Activated T-cell treated with anti-CD3 and anti-CD28 coated beads, Interleukin-2, amount 50 U/mL, for 24 hours (primary cell): Measurements from ENCODE around the gene EXOSC6.
"Not testable (repeated sequence)": the region's sequence is repeated elsewhere in the genome, so short reads cannot be mapped to it uniquely, and the experiment has no call there.

Experiments used
- DNase-seq: peaks from one replicate; pipeline ENCODE4 v3.0.0-alpha.2; 2020
- H3K27ac Mint-ChIP-seq: 2 replicates; pipeline ENCODE4 v1.8.0; 2020; ENCODE audit warnings: mild to moderate bottlenecking, mixed read lengths
- H3K27me3 Mint-ChIP-seq: 2 replicates; pipeline ENCODE4 v1.8.0; 2020; ENCODE audit warnings: mixed read lengths
- H3K36me3 Mint-ChIP-seq: 2 replicates; pipeline ENCODE4 v1.8.0; 2020; ENCODE audit warnings: low read depth, mixed read lengths
- H3K4me1 Mint-ChIP-seq: 2 replicates; pipeline ENCODE4 v1.8.0; 2020; ENCODE audit warnings: low read depth, mixed read lengths
- H3K4me3 Mint-ChIP-seq: 2 replicates; pipeline ENCODE4 v1.8.0; 2020; ENCODE audit warnings: mild to moderate bottlenecking, moderate library complexity, mixed read lengths
- H3K9me3 Mint-ChIP-seq: 2 replicates; pipeline ENCODE4 v1.8.0; 2020; ENCODE audit warnings: mixed read lengths

The EXOSC6 gene

GRCh38 chr16:70267922-70268321 is 16.2 kb upstream of the EXOSC6 start:
- not testable (repeated sequence) for DNase-seq, H3K27ac Mint-ChIP-seq, H3K9me3 Mint-ChIP-seq, H3K27me3 Mint-ChIP-seq, H3K4me1 Mint-ChIP-seq, H3K4me3 Mint-ChIP-seq
- peaks cover 92% of the 10 kb centered on the region for H3K36me3 Mint-ChIP-seq

GRCh38 chr16:70267516-70267915 is 15.8 kb upstream of the EXOSC6 start:
- Mint-ChIP-seq H3K4me3 (no peak overlapping the region), H3K27me3 (no peaks in the 10 kb centered on the region), H3K9me3 (no peaks in the 10 kb centered on the region), H3K36me3 (peaks cover 90% of the 10 kb centered on the region), H3K4me1 (no peaks in the 10 kb centered on the region), H3K27ac (no peak overlapping the region)
- DNase-seq: no peak

- H3K4me1 Mint-ChIP-seq, H3K9me3 Mint-ChIP-seq, H3K27me3 Mint-ChIP-seq, H3K4me3 Mint-ChIP-seq, H3K27ac Mint-ChIP-seq: not testable (repeated sequence)
- peak; percentile 7 for DNase-seq
- H3K36me3 Mint-ChIP-seq: peaks cover 93% of the 10 kb centered on the region
These were observed 8.2 kb upstream of the EXOSC6 start for GRCh38 chr16:70259903-70260302.

GRCh38 chr16:70258946-70259345 is 7.2 kb upstream of the EXOSC6 start:
- Mint-ChIP-seq H3K4me3 (no peak overlapping the region), H3K9me3 (no peaks in the 10 kb centered on the region), H3K27ac (peak overlapping the region; percentile 37), H3K4me1 (no peaks in the 10 kb centered on the region), H3K27me3 (no peaks in the 10 kb centered on the region), H3K36me3 (peaks cover 94% of the 10 kb centered on the region)
- DNase-seq: peak; percentile 1

- Mint-ChIP-seq H3K4me3 (no peak overlapping the region), H3K27ac (peak overlapping the region; percentile 40), H3K36me3 (peaks cover 93% of the 10 kb centered on the region), H3K27me3 (no peaks in the 10 kb centered on the region), H3K4me1 (no peaks in the 10 kb centered on the region), H3K9me3 (no peaks in the 10 kb centered on the region)
- peak; percentile 27 for DNase-seq
These were observed 6.3 kb upstream of the EXOSC6 start for GRCh38 chr16:70258065-70258464.

DNA sequence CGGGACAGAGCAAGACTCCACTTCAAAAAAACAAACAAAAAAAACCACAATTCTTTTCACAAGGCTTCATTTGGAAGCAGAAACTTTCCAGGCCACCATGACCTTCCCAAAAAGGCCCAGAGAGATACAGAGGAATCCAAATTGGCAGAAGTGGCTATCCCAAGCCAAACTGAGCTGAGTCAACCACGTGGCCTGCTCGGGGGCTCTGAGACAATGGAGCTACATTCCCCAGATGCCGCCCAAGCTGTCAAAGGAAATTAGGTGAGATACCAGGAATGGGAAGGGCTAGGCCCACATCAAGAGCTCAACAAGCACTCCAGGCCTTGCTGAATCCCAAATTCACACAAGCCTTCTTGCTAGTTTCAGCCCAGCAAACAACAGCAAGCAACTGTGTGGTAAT is 5.7 kb upstream of the EXOSC6 start:
- peaks cover under 1% of the 10 kb centered on the region for H3K4me1 Mint-ChIP-seq
- no peak overlapping the region for H3K27ac Mint-ChIP-seq
- H3K9me3 Mint-ChIP-seq: no peaks in the 10 kb centered on the region
- no peaks in the 10 kb centered on the region for H3K27me3 Mint-ChIP-seq
- peaks cover 94% of the 10 kb centered on the region for H3K36me3 Mint-ChIP-seq
- peak; percentile 13 for DNase-seq
- H3K4me3 Mint-ChIP-seq: no peak overlapping the region

GRCh38 chr16:70255574-70255973 is 3.8 kb upstream of the EXOSC6 start:
- Mint-ChIP-seq H3K27me3 (no peaks in the 10 kb centered on the region), H3K36me3 (peaks cover 90% of the 10 kb centered on the region), H3K9me3 (no peaks in the 10 kb centered on the region), H3K4me3 (no peak overlapping the region), H3K27ac (peak overlapping the region; percentile 53), H3K4me1 (peaks cover 5% of the 10 kb centered on the region)
- DNase-seq: no peak

DNA sequence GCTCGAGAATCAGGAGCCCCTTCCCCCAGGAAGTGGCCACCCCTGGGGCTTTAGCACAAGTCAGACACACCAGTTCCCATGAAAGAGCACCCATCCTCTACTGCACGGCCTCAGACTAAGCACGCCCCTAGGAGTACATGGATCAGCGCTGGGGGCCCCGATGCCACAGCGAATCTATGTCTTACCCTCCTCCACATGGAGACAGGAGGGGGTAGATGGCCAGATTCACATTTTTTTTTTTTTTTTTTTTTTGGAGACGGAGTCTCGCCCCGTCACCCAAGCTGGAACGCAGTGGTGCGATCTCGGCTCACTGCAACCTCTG is 3.2 kb upstream of the EXOSC6 start:
- no peak for DNase-seq
- H3K27me3 Mint-ChIP-seq: no peaks in the 10 kb centered on the region
- no peaks in the 10 kb centered on the region for H3K9me3 Mint-ChIP-seq
- no peak overlapping the region for H3K4me3 Mint-ChIP-seq
- H3K27ac Mint-ChIP-seq: no peak overlapping the region
- peaks cover 7% of the 10 kb centered on the region for H3K4me1 Mint-ChIP-seq
- peaks cover 90% of the 10 kb centered on the region for H3K36me3 Mint-ChIP-seq

DNA sequence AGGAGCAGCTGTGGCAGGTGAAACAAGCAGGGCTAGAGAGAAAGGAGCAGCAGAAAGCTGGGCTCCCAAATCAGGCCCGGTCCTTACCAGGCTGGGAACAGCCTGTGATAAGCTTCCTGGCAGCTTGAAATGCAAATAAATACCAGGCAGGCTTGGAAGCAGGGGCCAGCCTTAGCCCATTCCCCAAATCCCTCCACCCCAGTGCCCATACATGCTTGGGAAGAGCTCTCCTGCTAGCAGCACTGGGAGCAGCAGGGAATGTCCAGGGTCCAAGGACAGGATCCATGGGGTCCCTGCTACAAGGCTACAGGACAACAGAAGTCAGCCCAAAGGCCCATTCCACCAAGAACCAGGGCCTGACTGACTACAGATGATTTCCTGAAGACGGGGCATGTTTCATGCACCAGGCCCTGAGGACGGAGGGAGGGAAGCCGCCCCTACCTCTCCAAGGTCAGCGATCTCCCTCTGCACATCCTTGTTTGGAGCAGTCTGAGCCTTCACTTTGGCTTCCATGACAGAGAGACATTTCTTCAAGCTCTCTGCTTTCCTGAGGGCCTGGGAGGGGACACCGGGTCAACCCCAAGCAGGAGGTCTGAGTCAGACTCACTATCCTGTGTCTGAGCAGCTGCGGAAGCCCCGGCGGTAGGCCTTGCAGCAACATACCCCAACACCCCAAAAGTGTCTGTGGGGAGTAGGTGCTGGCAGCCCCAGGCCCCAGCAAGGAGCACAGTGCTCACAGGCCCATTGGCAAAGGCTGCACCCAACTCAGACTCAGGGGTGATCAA is 2.6 kb upstream of the EXOSC6 start:
- no peak for DNase-seq
- peak overlapping the region; percentile 64 for H3K27ac Mint-ChIP-seq
- no peaks in the 10 kb centered on the region for H3K27me3 Mint-ChIP-seq
- H3K4me1 Mint-ChIP-seq: peaks cover 10% of the 10 kb centered on the region
- H3K36me3 Mint-ChIP-seq: peaks cover 89% of the 10 kb centered on the region
- H3K4me3 Mint-ChIP-seq: no peak overlapping the region
- no peaks in the 10 kb centered on the region for H3K9me3 Mint-ChIP-seq

- Mint-ChIP-seq H3K27me3 (no peaks in the 10 kb centered on the region), H3K4me3 (no peak overlapping the region), H3K36me3 (peaks cover 86% of the 10 kb centered on the region), H3K9me3 (no peaks in the 10 kb centered on the region), H3K4me1 (peaks cover 14% of the 10 kb centered on the region), H3K27ac (peak overlapping the region; percentile 52)
- peak; percentile 52 for DNase-seq
These were observed 1.8 kb upstream of the EXOSC6 start for GRCh38 chr16:70253291-70254106.

GRCh38 chr16:70252355-70252988 is 732 bp upstream of the EXOSC6 start:
- Mint-ChIP-seq H3K36me3 (peaks cover 86% of the 10 kb centered on the region), H3K4me1 (peaks cover 22% of the 10 kb centered on the region), H3K27me3 (no peaks in the 10 kb centered on the region), H3K4me3 (peak overlapping the region; percentile 87), H3K27ac (peak overlapping the region; percentile 94), H3K9me3 (no peaks in the 10 kb centered on the region)
- no peak for DNase-seq

DNA sequence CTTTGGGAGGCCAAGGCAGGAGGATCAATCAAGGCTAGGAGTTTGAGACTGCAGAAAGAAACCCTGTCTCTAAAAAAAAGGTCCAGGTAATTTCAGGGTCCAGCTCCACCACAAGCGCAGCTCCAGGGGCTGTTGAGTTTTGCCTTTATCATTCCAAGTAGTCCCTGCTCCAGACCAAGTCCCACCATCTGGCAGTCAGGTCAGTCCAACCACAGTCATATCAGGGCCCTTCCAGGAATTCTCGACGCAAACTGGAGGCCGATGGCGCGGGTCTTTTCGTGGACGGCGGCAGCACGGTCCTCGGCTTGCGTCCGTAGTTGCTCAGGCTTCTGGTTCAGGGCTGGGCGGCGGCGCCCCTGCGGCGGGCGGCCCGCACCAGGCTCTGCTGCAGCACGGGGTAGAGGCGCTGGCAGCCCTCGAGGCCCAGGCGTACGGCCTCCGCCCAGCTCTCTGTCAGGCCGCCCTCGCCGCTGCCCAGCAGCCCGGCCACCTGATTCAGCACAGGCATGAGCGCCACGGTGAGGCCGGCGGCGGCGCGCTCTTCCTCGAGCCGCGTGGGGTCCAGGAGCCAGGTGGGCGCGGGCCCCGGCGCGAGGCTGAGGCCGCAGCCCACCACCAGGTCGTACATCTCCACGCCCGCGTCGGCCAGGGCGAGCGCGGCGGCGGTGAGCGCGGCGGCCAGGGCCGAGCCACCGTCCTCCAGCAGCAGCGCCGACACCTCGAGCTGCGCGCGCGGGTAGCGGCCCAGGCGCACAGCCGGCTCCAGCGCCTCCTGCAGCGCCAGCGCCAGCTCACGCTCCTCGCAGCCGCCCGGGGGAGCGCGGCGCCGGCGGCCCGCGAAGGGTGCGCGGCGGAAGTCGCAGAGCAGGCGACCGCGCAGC is 752 bp downstream of the EXOSC6 start:
- DNase-seq: no peak
- Mint-ChIP-seq H3K27me3 (no peaks in the 10 kb centered on the region), H3K4me3 (peak overlapping the region; percentile 90), H3K9me3 (no peaks in the 10 kb centered on the region), H3K36me3 (peaks cover 82% of the 10 kb centered on the region), H3K4me1 (peaks cover 30% of the 10 kb centered on the region), H3K27ac (peak overlapping the region; percentile 90)

- H3K4me1 Mint-ChIP-seq: peaks cover 33% of the 10 kb centered on the region
- H3K9me3 Mint-ChIP-seq, DNase-seq, H3K27me3 Mint-ChIP-seq: not testable (repeated sequence)
- peak overlapping the region; percentile 90 for H3K4me3 Mint-ChIP-seq
- peak overlapping the region; percentile 92 for H3K27ac Mint-ChIP-seq
- H3K36me3 Mint-ChIP-seq: peaks cover 74% of the 10 kb centered on the region
These were observed 2.0 kb downstream of the EXOSC6 start for GRCh38 chr16:70249697-70250096.

DNA sequence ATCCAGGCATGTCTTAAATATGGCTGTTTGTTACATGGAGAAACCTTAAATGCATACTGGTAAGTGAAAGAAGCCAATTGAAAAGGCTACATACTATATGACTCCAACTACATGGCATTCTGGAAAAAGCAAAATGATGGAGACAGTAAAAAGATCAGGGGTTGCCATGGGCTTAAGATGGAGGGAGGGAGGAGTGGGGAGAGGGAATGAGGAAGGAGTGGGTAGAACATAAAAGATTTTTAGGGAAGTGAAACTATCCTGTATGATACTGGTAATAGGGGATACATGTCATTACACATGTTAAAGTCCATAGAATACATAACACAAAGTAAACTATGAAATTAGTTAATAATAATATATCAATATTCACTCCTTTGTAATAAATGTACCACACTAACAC is 13.0 kb downstream of the EXOSC6 start:
- H3K36me3 Mint-ChIP-seq: peaks cover 59% of the 10 kb centered on the region
- not testable (repeated sequence) for H3K4me1 Mint-ChIP-seq, DNase-seq, H3K4me3 Mint-ChIP-seq, H3K27me3 Mint-ChIP-seq, H3K27ac Mint-ChIP-seq, H3K9me3 Mint-ChIP-seq
